Endothelial cell (in vitro differentiated cells): ENCODE results near the gene IFIH1. TPM values are rescaled to one million over a fixed set of nuclear protein-coding genes. Genes with fewer than 3 reads are reported as not detected.

Source experiments
- DNase-seq: peaks from one replicate; pipeline ENCODE4 v3.0.0; 2021; ENCODE audit warnings: low spot score
- H3K27ac Mint-ChIP-seq: one replicate; pipeline ENCODE4 v1.8.0; 2021; ENCODE audit warnings: mixed read lengths, inconsistent platforms; ENCODE audit not compliant: unreplicated experiment
- H3K27me3 Mint-ChIP-seq: one replicate; pipeline ENCODE4 v1.8.0; 2021; ENCODE audit warnings: mild to moderate bottlenecking, moderate library complexity, mixed read lengths, inconsistent platforms; ENCODE audit not compliant: unreplicated experiment
- H3K36me3 Mint-ChIP-seq: one replicate; pipeline ENCODE4 v1.8.0; 2021; ENCODE audit warnings: mild to moderate bottlenecking, low read depth, mixed read lengths, inconsistent platforms; ENCODE audit not compliant: unreplicated experiment
- H3K4me1 Mint-ChIP-seq: one replicate; pipeline ENCODE4 v1.8.0; 2021; ENCODE audit warnings: mild to moderate bottlenecking, mixed read lengths, inconsistent platforms; ENCODE audit not compliant: unreplicated experiment
- H3K4me3 Mint-ChIP-seq: one replicate; pipeline ENCODE4 v1.8.0; 2021; ENCODE audit warnings: mild to moderate bottlenecking, mixed read lengths, inconsistent platforms; ENCODE audit not compliant: unreplicated experiment
- H3K9me3 Mint-ChIP-seq: one replicate; pipeline ENCODE4 v1.8.0; 2021; ENCODE audit warnings: mixed read lengths, inconsistent platforms; ENCODE audit not compliant: unreplicated experiment
- total RNA-seq: library from RNA; stranded (reverse); fragmentation: NEBNext Ultra II Directional; extraction: Animal tissue kit (Norgen Biotek cat#: 25700); gene quantifications from one replicate; pipeline ENCODE4 v1.2.1, GENCODE V29; 2021; ENCODE audit not compliant: unreplicated experiment
- TF ChIP-seq, protein P1 (sequence below): fragments of 200-600 bp; sonication (generic); IDR thresholded peaks from one replicate; pipeline ENCODE4 v1.5.0; 2021; ENCODE audit warnings: antibody characterized with exemption; ENCODE audit not compliant: unreplicated experiment

The IFIH1 gene
- total RNA-seq, 1 donor from 2014 or later = 5.2 TPM

DNA sequence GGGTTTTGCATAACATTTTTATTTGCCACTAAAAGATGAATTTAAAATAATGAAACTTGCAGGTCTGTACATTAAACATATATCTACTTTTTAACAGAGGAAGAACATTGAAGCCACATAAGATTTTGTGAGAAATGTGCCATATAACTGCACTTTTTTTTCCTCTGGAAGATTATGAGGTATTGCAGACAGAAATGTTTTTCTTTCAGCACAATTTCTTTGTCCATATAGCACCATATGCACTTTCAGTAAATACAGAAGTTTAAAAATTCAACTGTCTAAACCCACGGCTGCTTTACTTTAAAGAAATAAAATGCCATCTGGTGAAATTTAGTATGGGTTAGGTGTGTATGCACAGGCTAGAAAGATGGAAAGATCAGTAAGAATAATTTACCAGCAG is 74.8 kb downstream of the IFIH1 start:
- H3K9me3 Mint-ChIP-seq = no peaks in the 10 kb centered on the region
- no peak for DNase-seq
- H3K4me3 Mint-ChIP-seq = no peak overlapping the region
- no peaks in the 10 kb centered on the region for H3K36me3 Mint-ChIP-seq
- TF ChIP-seq, protein P1, sequence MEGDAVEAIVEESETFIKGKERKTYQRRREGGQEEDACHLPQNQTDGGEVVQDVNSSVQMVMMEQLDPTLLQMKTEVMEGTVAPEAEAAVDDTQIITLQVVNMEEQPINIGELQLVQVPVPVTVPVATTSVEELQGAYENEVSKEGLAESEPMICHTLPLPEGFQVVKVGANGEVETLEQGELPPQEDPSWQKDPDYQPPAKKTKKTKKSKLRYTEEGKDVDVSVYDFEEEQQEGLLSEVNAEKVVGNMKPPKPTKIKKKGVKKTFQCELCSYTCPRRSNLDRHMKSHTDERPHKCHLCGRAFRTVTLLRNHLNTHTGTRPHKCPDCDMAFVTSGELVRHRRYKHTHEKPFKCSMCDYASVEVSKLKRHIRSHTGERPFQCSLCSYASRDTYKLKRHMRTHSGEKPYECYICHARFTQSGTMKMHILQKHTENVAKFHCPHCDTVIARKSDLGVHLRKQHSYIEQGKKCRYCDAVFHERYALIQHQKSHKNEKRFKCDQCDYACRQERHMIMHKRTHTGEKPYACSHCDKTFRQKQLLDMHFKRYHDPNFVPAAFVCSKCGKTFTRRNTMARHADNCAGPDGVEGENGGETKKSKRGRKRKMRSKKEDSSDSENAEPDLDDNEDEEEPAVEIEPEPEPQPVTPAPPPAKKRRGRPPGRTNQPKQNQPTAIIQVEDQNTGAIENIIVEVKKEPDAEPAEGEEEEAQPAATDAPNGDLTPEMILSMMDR = no peak
- H3K27me3 Mint-ChIP-seq = no peaks in the 10 kb centered on the region
- H3K4me1 Mint-ChIP-seq = no peaks in the 10 kb centered on the region
- no peak overlapping the region for H3K27ac Mint-ChIP-seq

DNA sequence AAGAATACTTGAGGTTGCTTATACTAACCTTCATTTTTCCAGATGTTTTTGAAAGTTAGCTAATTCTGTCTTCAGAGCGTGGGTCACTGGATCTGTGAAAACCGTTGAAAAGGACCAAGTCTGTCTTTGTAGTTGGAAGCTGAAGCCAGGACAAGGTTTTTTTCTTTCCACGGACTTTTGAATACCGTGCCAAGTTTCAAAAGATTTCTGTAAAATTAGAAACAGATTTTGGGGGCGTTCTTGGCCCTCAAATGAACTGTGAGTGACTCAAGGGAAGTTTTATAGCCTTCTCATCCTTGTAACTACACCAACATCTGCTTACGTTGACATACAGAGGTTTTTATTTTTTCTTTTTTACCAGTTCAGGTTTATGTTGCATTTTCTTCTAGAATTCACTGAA is 75.2 kb downstream of the IFIH1 start, which contains the start of gene FAP:
Gene FAP, minus strand, starts transcription at position 152 of the 400 bp plus-strand sequence. Its CDS starts 118 bp downstream, at position 34.
- TF ChIP-seq, protein P1 = no peak
- Mint-ChIP-seq H3K36me3 (no peaks in the 10 kb centered on the region), H3K4me3 (no peak within 1 kb of the TSS), H3K4me1 (no peaks in the 10 kb centered on the region), H3K27ac (no peak within 1 kb of the TSS), H3K9me3 (no peaks in the 10 kb centered on the region), H3K27me3 (no peaks in the 10 kb centered on the region)
- DNase-seq = no peak

GRCh38 chr2:162242586-162243280 is 75.8 kb downstream of the IFIH1 start:
- H3K27ac Mint-ChIP-seq = no peak overlapping the region
- H3K4me3 Mint-ChIP-seq = no peak overlapping the region
- no peaks in the 10 kb centered on the region for H3K4me1 Mint-ChIP-seq

GRCh38 chr2:162241571-162241970 is 76.9 kb downstream of the IFIH1 start:
- TF ChIP-seq, protein P1 = no peak
- H3K27ac Mint-ChIP-seq = no peak overlapping the region
- H3K4me3 Mint-ChIP-seq = no peak overlapping the region
- no peaks in the 10 kb centered on the region for H3K36me3 Mint-ChIP-seq
- DNase-seq = no peak
- H3K4me1 Mint-ChIP-seq = no peaks in the 10 kb centered on the region
- H3K9me3 Mint-ChIP-seq = no peaks in the 10 kb centered on the region
- H3K27me3 Mint-ChIP-seq = no peaks in the 10 kb centered on the region

More at GRCh38 chr2:162242586-162243280, 75.8 kb downstream of the IFIH1 start:
- TF ChIP-seq, protein P1 = no peak
- no peaks in the 10 kb centered on the region for H3K9me3 Mint-ChIP-seq
- H3K36me3 Mint-ChIP-seq = no peaks in the 10 kb centered on the region
- DNase-seq = no peak
- H3K27me3 Mint-ChIP-seq = no peaks in the 10 kb centered on the region
